Embryonic facial prominence (tissue), 1 donor: ENCODE measurements around the gene THBS1.

Experiments used
- DNase-seq: peaks from one replicate; pipeline ENCODE4 v3.0.0-alpha.2; 2016; ENCODE audit errors: extremely low spot score

The THBS1 gene

DNA sequence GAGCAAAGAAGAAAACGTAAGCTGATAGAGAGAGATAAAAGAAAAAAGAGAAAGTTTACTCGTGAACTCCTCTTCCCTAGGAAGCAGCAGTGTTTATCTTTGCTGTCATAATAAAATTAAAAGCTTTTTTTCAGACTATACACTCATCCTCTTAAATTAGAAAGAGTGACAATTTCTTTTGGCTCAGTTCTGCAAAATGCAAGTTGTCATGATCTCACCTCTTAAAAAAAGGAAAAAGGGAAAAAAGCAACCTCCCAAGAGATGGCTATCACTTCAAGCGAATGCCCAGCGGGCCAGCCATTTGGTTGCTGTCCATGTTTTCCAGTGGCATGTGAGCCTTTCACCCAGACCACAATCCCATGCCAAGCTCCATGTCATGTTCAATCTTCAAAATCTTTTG, 7.0 kb upstream of the THBS1 start:
- DNase-seq: no peak

DNA sequence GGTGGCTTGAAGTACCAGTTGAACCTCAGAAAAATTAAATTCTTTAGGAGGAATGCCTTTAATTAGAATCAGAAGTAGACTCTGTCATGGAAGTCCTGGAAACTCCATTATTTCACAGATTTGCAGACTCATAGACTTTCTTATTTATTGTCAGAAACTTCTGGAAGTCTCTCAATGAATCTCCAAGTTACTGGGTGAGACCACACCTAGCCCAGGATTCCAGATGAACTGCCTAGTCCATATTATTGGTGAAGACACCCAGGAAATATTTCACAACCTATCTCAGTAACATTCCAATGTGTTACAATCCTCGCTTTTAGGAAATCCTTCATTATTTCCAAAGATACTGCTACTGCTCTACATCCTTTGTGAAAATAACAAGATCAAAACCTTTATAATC, 6.5 kb upstream of the THBS1 start:
- DNase-seq: no peak

DNA sequence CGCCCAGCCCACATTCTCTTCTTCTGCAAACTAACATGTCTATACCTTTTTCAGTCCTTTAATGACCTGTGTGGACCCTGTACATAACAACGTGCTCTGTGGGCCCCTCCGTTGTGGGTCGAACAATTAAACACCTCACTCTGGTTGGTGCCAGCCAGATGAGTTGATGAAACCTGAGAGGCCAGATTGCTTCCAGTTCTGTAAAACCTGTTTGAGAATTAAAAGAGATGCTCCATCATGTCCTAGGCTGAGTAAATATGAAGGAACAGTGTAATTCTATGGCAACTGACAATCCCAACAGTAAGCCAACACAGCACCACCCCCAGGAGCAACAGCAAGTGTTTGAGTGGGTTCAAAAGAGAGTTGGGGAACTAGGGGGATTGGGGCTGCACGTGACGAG, 5.7 kb upstream of the THBS1 start:
- no peak for DNase-seq

DNA sequence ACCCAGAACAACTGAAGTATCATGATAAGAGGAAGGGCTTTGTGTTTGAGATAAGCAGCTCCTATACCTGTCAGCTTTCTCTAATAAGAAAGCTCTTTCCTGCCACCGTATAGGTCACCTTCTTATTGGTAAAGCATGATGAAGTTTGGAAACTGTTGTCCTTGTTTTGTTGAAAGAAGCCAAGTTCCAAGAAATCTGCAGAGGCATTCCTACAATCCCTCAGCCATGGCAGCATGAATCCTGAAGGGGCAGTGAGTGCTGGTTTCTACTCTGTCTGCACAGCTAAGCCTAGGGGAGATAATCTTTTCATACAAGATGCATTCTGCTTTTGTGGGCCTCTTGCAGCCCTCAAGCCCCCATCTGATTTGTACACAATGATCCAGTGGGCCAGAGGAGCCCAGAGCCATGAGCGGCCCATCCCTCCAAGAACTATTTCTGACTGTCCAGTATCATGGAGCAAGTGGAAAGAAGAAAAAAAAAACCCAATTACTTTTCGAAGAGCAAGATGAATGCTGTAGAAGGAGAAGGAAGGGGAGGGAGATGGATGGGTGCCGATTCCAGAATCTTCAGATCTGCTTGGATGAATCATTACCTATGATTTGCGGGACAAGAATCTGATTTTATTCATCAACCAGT, 1.9 kb upstream of the THBS1 start:
- DNase-seq: no peak

DNA sequence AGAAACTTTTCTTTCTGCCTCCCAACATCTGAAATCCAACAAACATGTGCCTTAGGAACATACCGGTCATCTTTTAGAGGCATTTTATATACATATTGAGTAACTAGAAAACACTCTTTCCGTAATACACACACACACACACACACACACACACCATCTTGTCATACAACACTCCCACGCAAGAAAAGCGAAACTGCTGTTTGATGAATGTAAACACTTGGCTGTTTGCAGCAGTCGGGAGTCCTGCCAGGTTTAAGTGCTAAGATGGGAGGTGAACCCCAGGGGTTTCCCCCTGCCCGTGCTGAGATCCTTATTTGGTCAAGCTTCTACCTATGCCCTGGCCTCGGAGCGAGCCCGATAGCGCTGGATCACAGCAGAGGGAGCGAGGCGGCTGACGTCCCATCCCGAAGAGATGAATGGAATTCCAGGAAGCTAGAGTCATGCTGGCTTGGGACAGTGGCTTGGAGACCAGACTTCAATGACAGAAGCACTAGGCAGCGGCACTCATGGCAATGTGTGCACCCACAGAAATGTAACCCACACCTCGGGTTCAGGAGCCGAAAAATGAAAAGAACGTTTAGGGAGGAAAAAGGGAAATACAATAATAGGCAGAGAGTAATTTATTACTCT, 1.3 kb upstream of the THBS1 start:
- no peak for DNase-seq

DNA sequence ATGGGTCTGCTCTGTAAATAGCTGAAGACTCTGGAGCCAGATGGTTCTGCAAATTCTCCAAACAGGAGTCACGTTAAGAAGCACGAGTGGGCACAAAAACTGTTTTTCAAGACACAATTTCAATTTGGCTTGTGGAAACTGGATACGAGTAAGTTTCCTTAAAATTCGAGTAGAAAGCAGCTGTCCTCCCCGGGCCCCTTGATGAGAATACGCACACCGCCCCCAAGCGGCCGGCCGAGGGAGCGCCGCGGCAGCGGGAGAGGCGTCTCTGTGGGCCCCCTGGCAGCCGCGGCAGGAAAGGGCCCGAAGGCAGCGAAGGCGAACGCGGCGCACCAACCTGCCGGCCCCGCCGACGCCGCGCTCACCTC, 778 bp upstream of the THBS1 start:
- DNase-seq: peak; percentile 84

DNA sequence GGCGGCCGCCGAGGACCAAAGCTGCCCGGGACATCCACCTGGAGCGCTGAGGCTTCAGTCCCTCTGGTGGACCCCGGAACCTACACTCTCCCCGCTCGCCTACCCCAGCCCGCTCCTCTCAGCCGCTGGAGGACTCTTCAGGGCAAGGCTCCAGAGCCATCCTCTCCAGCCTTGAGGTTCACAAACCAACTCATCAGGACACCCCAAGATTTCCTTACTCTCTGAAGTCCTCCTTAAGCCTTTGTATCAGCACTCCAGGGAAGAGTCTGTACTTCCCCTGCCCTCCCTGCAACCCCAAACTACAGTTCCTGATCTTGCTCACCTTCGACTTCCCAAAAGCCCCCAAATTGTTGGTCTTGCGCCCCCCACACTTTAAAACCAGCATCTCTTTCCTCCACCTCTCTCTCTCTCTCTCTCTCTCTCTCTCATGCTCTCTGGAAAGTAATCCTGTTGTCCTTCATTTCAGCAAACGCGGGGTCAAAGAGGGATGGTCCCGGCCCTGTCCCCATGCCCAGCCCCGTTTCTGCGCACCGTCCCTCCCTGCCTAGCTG, 438 bp downstream of the THBS1 start:
- no peak for DNase-seq

DNA sequence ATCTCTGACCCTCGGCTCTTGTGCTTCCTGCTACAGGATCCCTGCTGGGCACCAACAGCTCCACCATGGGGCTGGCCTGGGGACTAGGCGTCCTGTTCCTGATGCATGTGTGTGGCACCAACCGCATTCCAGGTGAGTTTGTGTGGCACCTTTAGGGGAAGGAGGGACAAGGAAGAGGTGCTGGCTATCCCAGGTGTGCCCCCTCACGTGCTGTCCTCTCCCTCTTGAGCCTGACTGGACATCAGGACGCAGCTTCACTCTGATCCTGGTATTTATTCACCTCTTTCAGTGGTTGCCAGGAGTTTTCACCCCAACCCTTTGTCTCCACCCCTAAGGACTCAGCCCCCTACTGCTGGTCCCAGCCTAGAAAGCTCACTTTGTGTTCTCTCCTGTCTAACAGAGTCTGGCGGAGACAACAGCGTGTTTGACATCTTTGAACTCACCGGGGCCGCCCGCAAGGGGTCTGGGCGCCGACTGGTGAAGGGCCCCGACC, 960 bp downstream of the THBS1 start:
- no peak for DNase-seq

DNA sequence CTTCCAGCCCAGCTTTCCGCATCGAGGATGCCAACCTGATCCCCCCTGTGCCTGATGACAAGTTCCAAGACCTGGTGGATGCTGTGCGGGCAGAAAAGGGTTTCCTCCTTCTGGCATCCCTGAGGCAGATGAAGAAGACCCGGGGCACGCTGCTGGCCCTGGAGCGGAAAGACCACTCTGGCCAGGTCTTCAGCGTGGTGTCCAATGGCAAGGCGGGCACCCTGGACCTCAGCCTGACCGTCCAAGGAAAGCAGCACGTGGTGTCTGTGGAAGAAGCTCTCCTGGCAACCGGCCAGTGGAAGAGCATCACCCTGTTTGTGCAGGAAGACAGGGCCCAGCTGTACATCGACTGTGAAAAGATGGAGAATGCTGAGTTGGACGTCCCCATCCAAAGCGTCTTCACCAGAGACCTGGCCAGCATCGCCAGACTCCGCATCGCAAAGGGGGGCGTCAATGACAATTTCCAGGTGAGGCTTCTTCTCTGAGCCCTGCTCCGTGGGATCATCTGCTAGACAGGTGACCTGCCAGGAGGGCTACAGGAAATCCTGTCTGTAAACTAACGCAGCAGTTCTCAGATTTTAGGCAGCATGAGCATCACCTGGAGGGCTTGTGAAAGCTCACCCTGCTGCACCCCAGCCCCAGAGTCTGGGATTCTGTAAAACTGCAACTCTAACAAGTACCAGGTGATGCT, 1.6 kb downstream of the THBS1 start:
- no peak for DNase-seq

DNA sequence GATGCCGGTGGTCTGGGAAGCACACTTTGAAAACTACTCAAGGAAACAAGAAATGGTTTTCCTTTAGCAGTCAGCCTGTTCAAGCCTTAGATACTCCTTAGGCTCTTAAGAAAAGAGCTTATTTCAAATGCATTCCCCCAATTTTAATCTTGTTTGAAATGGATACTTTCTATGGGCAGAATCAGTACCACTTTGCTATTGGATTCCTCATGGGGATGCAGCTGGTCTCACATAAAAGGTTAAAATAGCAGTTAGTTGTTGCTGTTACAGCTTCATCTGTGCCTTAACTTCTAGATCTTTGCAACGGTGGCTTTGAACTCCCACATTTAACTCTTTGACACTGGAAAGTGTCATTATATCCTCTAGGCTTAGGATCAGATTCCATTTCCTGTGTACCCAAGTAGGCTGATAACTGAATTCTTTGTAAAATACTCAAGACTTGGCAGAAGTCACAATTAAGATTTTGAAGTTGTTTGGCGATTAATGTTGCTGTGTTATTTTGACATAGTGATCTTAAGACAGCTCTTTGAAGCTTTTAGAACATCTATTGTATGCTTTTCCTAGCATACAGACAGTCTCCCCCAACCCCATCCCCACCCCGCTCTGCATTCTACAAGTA, 2.2 kb downstream of the THBS1 start:
- no peak for DNase-seq

DNA sequence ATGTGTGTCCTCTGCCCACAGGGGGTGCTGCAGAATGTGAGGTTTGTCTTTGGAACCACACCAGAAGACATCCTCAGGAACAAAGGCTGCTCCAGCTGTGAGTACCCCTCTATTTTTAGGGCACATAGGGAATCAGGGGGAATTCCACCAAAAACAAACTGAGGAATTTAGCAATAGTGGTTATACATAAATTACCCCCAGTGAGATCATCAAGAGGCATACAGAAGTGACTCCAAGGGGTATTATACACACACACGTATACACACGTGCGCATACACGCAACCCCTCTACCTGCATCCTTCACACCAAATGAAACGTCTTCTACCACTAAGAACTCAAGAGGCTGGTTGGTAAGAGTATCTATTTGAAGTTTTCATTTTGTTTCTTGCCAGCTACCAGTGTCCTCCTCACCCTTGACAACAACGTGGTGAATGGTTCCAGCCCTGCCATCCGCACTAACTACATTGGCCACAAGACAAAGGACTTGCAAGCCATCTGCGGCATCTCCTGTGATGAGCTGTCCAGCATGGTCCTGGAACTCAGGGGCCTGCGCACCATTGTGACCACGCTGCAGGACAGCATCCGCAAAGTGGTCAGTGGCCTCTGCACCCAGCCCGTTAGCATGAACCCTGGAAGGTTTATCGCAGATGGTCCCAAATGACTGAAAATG, 2.9 kb downstream of the THBS1 start:
- no peak for DNase-seq

DNA sequence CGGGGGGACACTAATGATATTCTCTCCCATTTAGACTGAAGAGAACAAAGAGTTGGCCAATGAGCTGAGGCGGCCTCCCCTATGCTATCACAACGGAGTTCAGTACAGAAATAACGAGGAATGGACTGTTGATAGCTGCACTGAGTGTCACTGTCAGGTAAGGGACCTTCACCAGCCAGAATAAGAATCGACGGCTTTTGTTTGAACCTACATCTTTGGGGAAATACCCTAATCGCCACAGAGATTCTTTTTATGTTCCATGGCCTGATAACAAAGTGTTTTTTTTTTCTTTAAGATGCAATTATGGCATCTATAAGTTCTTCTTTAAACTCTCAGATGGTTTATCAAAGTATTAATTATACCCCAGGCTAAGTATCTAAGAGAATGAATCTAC, 3.4 kb downstream of the THBS1 start:
- no peak for DNase-seq

DNA sequence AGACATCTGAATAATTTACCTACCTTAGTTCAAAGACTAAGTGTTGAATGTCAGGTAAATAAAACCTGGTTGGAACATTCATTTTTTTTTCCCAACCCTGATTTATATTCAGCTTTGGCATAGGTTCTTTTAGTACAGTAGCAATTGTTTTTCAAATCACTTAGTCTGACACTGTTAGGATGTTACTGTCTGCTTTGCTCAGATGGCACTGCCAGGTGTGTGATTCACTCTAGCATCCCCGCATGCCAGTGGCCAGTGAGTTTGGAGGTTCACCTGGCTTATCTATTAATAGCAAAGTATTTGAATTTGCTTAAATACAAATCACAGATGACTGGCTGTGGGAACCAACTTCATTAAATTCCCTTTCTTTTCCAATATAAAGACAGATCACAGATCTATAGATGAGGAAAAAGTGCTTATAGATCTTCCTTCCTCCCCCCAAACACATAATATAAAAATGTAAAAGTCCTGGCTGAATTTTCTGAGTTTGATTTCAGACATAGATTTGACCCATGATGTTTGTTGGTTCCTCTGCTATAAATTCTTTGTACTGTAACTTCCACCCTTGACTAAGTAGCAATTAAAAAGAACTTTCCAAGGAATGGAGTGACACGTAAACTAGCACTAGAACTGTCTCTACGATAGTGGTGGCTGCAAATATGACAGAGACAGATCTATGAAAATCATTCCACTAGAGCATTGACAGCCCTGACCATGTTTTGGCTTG, 3.9 kb downstream of the THBS1 start:
- DNase-seq: no peak

DNA sequence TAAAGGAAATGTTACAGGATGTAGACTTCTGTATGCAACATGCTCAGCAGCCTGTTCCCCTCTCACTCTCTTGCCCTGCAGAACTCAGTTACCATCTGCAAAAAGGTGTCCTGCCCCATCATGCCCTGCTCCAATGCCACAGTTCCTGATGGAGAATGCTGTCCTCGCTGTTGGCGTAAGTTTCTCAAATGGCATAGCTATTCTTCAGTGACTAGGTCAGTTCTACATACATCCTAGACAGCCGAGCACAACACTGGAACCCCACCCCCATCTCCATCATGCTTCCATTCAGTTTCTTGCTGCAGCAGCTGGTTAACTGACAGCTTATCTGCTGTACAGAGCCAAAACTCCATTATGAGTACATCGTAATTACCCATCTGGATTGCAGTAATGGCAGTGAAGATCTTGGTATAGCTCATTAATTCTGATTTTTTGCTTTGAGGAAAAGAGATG, 4.5 kb downstream of the THBS1 start:
- DNase-seq: no peak

DNA sequence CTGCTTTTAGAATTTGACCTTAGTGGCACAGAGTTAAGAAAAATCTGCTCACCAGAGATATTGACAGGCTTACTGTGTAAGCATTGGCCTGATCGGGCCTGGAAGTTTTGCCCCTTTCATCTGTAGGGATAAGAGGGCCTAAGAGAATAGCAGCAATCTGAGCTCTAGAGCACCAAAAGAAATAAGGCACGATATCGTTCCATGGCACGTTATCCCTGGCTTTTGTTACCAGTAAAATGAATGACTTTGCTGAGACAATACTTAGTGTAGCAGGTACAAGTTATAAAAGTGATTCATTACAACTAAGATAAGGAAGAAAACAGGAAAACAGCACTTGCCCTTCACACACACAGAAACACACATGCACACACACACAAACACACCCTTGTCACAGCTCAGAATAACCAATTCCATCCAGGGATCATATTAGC, 5.0 kb downstream of the THBS1 start:
- no peak for DNase-seq

DNA sequence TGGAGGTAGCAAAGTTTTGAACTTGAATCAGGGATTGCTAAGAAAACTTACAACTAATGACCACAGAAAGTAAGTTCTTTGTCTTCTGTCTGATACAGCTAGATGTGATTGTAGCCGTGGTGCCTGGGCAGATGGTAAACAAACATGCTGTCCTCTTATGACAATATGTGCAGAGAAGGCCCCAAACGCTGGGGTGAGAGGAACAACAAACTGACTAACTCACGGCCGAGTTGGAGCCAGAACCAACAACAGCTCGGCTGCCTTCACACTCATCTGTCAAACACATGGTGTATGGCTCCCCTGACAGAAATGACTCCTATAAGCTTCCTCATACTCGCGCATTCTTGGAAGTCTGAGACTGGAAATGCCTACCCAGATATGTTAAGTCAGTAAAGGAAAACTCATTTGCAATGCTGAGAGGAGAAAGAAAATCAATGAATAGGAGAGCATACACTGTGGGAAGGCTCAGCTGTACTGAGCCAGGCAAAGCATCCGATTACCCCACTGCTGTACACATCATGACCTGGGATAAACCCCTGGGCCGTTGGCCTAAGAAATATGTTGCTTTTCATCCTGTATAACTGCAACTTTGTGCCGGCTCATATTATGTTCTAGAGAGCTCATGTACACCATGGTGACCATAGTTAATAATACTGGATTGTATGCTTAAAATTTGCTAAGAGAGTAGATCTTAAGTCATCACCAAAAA, 5.7 kb downstream of the THBS1 start:
- DNase-seq: no peak

DNA sequence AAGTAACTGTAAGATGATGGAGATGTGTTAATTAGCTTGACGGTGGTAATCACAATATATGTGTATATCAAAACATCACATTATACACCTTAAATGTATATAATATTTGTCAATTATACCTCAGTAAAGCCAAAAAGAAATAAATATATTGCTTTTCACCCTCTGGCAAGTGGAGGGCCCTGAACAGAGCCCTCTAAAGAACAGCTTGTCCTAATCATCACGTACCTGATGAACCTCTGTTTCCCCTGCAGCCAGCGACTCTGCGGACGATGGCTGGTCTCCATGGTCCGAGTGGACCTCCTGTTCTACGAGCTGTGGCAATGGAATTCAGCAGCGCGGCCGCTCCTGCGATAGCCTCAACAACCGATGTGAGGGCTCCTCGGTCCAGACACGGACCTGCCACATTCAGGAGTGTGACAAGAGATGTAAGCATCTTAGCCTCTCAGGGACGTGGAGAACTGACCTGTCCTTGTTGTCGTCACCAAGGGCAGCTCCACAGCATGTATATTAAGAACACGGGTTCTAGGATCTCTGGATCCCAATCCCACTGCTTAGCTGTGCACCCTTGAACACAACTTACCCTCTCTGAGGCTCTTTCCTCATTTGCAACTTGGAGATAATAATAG, 6.3 kb downstream of the THBS1 start:
- no peak for DNase-seq

DNA sequence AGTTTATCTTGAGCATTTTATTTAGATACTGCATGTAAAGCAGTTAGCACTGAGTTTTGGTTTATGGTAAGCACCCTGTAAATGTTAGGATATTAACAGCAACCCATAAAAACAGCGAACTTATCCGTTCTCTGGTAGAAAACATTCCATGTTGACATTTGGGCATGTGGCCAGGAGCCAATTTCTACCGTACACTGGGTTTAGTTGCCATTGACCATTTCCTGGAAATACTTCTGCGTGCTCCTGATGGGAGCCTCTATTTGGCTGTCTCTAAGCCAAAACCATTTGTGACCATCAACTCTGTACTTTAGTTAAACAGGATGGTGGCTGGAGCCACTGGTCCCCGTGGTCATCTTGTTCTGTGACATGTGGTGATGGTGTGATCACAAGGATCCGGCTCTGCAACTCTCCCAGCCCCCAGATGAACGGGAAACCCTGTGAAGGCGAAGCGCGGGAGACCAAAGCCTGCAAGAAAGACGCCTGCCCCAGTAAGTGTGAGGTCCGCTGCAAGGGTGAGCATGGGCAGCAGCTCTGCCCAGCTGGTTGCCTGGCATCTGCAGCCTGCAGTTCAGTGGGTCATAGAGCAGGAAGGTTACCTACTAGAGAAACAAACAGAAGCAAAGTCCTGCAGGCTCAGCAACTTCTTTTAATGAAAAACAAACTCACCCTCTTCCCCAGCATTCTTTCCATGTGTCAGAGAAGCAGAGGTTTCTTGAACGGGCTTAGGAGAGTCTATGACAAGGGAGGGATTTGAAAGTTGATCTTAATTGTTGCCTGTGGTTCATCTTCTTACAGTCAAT, 7.1 kb downstream of the THBS1 start:
- no peak for DNase-seq

DNA sequence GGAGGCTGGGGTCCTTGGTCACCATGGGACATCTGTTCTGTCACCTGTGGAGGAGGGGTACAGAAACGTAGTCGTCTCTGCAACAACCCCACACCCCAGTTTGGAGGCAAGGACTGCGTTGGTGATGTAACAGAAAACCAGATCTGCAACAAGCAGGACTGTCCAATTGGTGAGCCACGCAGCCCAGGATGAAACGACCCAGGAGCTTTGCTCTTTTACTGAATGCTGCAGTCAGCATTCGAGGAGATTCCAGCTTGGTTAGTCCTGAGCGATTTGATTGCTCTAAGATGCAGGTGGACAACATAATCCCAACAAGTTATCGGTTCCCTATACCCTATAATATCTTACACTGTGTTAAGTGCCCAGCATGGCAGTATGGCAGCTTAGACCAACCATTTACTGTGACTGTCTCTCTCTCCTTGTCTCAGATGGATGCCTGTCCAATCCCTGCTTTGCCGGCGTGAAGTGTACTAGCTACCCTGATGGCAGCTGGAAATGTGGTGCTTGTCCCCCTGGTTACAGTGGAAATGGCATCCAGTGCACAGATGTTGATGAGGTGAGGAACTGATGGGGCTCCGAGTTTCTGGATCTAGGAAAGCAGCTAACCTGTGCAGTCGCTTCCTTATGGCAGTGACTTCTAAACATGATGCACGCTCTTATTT, 7.8 kb downstream of the THBS1 start:
- no peak for DNase-seq
